ENCODE results near the gene TMEM134. TPM values are rescaled to one million over a fixed set of nuclear protein-coding genes. Genes with fewer than 3 reads are reported as not detected.
A peak's percentile ranks its signal among the peaks of the same experiment; 100 is the strongest.

Gene TMEM134
- total and polyA plus RNA-seq, 9 of the 15 experiments (the other 6 are each of a cell fraction or from before 2014, with no cell fraction given): 0.63 to 48.4 (median 10.7) TPM

- TF ChIP-seq ZMIZ1 (IDR thresholded peaks at IDR 0.05; ENCODE audit: low read depth in 2 of 2, low read length in 2 of 2) (0 out of 4 replicates have a peak, but pooled peaks of 1 of the 2 experiments have one; percentile 11), NR2C1 (IDR thresholded peaks at IDR 0.05) (peak; percentile 13; the same call in 1 of the 2 replicates), NR2C1 (tag; IDR thresholded peaks at IDR 0.05) (peak; percentile 61; the same call in 1 of the 2 replicates), ZNF449 (CRISPR knock-in tag; IDR thresholded peaks at IDR 0.05) (no peak), NFE2 (IDR thresholded peaks at IDR 0.05; ENCODE audit: low read depth) (peak; percentile 35; the same call in 1 of the 2 replicates), ZNF280A (IDR thresholded peaks at IDR 0.05; ENCODE audit: low read depth, partially characterized antibody) (no peak), KDM2B (CRISPR knock-in tag; IDR thresholded peaks at IDR 0.05) (no peak), ZNF436 (CRISPR knock-in tag; IDR thresholded peaks at IDR 0.05) (no peak), ZKSCAN8 (CRISPR knock-in tag; IDR thresholded peaks at IDR 0.05) (peak; percentile 62; the same call in 1 of the 2 replicates), ZNF384 (IDR thresholded peaks at IDR 0.05; ENCODE audit: low read depth, low read length) (no peak), RBBP5 (IDR thresholded peaks at IDR 0.05; ENCODE audit: borderline replicate concordance, insufficient read depth, low read length, poor library complexity, severe bottlenecking) (no peak), RB1 (IDR thresholded peaks at IDR 0.05; ENCODE audit: low read depth) (no peak), ZNF282 (CRISPR knock-in tag; IDR thresholded peaks at IDR 0.05) (no peak), BCOR (IDR thresholded peaks at IDR 0.05) (no peak), XRCC3 (IDR thresholded peaks at IDR 0.05) (no peak), KLF13 (tag; IDR thresholded peaks at IDR 0.05; ENCODE audit: borderline replicate concordance, low read depth) (no peak), TCFL5 (CRISPR knock-in tag; conservative IDR thresholded peaks at IDR 0.05) (no peak), SMARCE1 (IDR thresholded peaks at IDR 0.05) (no peak; the same call in 1 of the 2 replicates)
- TF ChIP-seq, protein P1, sequence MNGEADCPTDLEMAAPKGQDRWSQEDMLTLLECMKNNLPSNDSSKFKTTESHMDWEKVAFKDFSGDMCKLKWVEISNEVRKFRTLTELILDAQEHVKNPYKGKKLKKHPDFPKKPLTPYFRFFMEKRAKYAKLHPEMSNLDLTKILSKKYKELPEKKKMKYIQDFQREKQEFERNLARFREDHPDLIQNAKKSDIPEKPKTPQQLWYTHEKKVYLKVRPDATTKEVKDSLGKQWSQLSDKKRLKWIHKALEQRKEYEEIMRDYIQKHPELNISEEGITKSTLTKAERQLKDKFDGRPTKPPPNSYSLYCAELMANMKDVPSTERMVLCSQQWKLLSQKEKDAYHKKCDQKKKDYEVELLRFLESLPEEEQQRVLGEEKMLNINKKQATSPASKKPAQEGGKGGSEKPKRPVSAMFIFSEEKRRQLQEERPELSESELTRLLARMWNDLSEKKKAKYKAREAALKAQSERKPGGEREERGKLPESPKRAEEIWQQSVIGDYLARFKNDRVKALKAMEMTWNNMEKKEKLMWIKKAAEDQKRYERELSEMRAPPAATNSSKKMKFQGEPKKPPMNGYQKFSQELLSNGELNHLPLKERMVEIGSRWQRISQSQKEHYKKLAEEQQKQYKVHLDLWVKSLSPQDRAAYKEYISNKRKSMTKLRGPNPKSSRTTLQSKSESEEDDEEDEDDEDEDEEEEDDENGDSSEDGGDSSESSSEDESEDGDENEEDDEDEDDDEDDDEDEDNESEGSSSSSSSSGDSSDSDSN (IDR thresholded peaks at IDR 0.05; ENCODE audit: borderline replicate concordance in 1 of 2, low read depth in 2 of 2, low read length in 2 of 2): no peak
Measured at GRCh38 chr11:67463680-67464410, 5.2 kb downstream of the TMEM134 start (continued).

Data from K562 (cell line).